Lower leg skin (tissue), 3 donors: ENCODE data around the gene NKAIN4.

Experiments
- CTCF ChIP-seq, 3 donors: fragments of 450-650 bp; IDR thresholded peaks; one replicate each; pipeline ENCODE4 v1.5.1; 2016; ENCODE audit warnings: antibody characterized with exemption in 3 of 3, mild to moderate bottlenecking in 3 of 3, moderate library complexity in 2 of 3
- POLR2A ChIP-seq, 2 donors: fragments of 450-650 bp; IDR thresholded peaks; one replicate each; pipeline ENCODE4 v1.6.1; 2016 to 2017; ENCODE audit warnings: antibody characterized with exemption in 2 of 2, mild to moderate bottlenecking in 1 of 2, moderate library complexity in 1 of 2

- TF ChIP-seq CTCF (IDR thresholded peaks at IDR 0.05) (no peak), POLR2A (IDR thresholded peaks at IDR 0.05) (no peak)
Observed at GRCh38 chr20:63258781-63259180, 4.5 kb upstream of the NKAIN4 start.
